Kidney epithelial cell (primary cell): ENCODE measurements around the gene MYL11. TPM values are rescaled to one million over a fixed set of nuclear protein-coding genes. Genes with fewer than 3 reads are reported as not detected.
"Not testable (repeated sequence)": the region's sequence is repeated elsewhere in the genome, so short reads cannot be mapped to it uniquely, and the experiment has no call there.

Experiments used
- DNase-seq: peaks from one replicate; pipeline ENCODE4 v3.0.0-alpha.2; 2010; ENCODE audit warnings: low read depth
- H3K27me3 ChIP-seq: 2 replicates; pipeline ENCODE4 v1.6.0; 2011; ENCODE audit warnings: low read length; ENCODE audit not compliant: control insufficient read depth, insufficient read depth
- H3K36me3 ChIP-seq: 2 replicates; pipeline ENCODE4 v1.5.1; 2011; ENCODE audit warnings: low read length; ENCODE audit not compliant: control insufficient read depth, insufficient read depth
- H3K4me3 ChIP-seq: 2 replicates; pipeline ENCODE4 v1.5.1; 2011; ENCODE audit warnings: low read depth, mild to moderate bottlenecking, control low read depth, low read length
- total RNA-seq: library from RNA; depleted of rRNA; stranded (reverse); fragments of >200 nt; gene quantifications from 2 replicates; pipeline ENCODE4 v1.2.3, GENCODE V29; 2015
- TF ChIP-seq, protein P1 (sequence below): IDR thresholded peaks from 2 replicates; pipeline ENCODE4 v1.5.1; 2011; ENCODE audit warnings: mild to moderate bottlenecking, moderate library complexity, low read length, control low read depth, inconsistent platforms; ENCODE audit not compliant: insufficient read depth, poor library complexity, severe bottlenecking

Gene MYL11
- total RNA-seq, 1 donor from 2014 or later, result not detected

GRCh38 chr16:30383521-30383920 is 8.9 kb downstream of the MYL11 start:
- DNase-seq, result no peak
- Histone ChIP-seq H3K27me3 (peaks cover 2% of the 10 kb centered on the region), H3K4me3 (no peak overlapping the region), H3K36me3 (peaks cover 1% of the 10 kb centered on the region)
- TF ChIP-seq, protein P1, sequence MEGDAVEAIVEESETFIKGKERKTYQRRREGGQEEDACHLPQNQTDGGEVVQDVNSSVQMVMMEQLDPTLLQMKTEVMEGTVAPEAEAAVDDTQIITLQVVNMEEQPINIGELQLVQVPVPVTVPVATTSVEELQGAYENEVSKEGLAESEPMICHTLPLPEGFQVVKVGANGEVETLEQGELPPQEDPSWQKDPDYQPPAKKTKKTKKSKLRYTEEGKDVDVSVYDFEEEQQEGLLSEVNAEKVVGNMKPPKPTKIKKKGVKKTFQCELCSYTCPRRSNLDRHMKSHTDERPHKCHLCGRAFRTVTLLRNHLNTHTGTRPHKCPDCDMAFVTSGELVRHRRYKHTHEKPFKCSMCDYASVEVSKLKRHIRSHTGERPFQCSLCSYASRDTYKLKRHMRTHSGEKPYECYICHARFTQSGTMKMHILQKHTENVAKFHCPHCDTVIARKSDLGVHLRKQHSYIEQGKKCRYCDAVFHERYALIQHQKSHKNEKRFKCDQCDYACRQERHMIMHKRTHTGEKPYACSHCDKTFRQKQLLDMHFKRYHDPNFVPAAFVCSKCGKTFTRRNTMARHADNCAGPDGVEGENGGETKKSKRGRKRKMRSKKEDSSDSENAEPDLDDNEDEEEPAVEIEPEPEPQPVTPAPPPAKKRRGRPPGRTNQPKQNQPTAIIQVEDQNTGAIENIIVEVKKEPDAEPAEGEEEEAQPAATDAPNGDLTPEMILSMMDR, result no peak

DNA sequence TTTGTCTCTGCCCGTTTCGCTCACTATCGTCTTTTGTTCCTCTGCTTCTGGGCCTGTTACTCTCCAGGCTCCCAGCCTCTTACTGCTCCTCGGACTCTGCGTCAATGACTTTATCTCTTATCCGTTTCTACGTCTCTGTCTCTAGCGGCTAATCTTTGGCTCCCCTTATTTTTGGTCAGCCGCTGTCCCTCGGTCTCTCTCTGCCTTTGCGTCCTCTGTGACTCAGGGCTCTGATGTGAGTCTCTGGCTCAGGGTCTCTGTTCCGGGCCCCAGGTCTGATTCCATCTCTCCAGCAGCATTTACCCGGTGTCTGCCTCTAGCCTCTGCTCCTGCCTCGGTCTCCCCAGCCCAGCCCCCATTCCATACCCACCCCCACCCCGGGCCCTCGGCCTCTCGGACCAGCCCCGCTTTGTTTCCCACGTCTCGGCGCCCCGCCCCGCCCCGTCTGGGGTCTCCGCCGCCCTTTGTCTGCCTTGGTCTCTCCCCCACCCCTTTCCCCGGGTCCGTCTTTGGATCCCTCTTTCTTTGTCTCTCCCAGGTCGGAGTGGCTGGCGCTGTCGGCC is 20.1 kb downstream of the MYL11 start:
- no peak for DNase-seq
- Histone ChIP-seq H3K27me3 (no peaks in the 10 kb centered on the region), H3K4me3 (peak overlapping the region; percentile 87), H3K36me3 (no peaks in the 10 kb centered on the region)
- TF ChIP-seq, protein P1, result no peak

DNA sequence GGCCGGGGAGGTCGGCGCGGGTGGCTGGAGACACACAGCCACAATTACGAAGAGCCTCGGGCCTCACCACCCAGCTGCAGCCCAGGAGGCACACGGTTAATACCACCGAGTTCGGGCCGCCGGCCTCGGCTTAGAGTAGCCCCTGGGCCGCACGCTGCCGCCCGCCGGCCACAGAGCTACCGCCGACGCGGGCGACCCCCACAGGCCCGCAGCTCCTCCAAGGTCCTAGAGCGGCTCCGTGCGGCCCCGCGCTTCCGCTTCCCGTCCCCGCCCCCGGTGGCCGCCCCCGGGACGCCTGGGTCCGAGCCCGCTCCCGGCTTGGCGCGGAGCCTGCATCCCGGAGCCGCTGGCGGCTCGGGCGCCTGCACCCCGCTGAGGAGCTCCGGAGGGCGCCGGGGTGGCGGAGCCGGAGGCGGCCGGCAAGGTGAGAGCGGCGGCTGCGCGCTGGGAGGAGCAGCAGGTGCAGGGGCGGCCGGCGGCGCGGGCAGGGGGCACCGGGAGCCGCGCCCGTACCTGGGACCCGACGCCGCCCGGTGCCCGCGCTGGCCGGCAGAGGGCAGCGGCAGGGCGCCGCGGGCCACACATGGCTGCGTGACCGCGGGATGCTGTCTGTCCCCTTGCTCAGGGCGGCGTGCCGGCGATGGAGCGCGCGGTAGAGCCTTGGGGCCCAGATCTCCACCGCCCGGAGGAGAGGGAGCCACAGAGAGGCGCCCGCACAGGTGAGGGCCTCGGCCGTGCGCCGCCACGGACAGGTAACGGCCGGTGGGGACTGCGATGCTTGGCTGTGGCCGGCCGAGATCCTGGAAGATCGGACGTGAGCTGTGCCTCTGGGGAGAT is 20.8 kb downstream of the MYL11 start, which contains the start of gene ZNF48:
Gene ZNF48, plus strand, starts transcription at position 266 of the 837 bp plus-strand sequence. Its CDS starts 375 bp downstream, at position 641.
- peak within 1 kb of the TSS; percentile 87 for H3K4me3 ChIP-seq
- TF ChIP-seq, protein P1, result no peak
- H3K27me3 ChIP-seq, result no peaks in the 10 kb centered on the region
- no peaks in the 10 kb centered on the region for H3K36me3 ChIP-seq
- DNase-seq, result no peak

DNA sequence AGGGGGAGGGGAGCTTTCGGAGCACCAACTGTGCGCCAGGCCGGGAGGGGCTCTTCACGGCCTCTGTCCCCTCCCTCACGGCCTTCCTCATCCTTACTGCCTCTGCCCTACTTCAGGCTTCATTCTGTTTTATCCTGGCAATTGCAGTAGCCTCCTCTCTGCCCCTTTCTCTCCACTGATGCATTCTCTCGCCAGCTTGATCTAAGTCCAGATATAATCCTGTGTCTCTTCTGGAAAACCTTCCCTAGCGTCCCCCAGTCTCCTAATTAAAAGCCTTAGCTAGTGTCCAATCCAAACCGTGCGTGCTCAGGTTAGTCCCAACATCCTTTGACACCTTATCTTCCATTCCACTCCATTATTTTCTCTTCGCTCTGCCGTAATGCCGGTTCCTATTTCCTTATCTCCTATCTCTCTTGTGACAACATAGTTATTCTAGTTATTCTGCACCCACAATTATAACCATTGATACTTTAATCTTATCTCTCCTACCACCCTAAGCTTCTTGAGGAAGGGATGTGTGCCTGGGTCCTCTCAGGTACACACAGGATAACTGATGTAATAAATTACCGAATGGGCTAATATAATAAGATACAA is 21.5 kb downstream of the MYL11 start:
- H3K27me3 ChIP-seq, result no peaks in the 10 kb centered on the region
- DNase-seq, result no peak
- H3K4me3 ChIP-seq, result peak overlapping the region; percentile 87
- TF ChIP-seq, protein P1, result no peak
- H3K36me3 ChIP-seq, result no peaks in the 10 kb centered on the region

DNA sequence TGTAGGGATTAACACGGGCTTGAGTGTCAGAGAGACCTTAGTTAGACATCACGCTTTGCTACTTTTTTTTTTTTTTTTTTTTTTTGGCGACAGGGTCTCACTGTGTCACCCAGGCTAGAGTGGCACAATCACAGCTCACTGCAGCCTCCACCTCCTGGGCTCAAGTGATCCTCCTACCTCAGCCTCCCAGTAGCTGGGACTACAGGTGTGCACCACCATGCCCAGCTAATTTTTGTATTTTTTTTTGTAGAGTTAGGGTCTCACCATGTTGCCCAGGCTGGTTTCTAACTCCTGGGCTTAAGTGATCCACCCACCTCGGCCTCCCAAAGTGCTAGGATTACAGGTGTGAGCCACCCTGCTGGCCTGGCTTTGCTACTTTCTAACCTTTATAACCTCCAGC is 22.0 kb downstream of the MYL11 start:
- DNase-seq, H3K36me3 ChIP-seq, H3K27me3 ChIP-seq, H3K4me3 ChIP-seq: not testable (repeated sequence)

DNA sequence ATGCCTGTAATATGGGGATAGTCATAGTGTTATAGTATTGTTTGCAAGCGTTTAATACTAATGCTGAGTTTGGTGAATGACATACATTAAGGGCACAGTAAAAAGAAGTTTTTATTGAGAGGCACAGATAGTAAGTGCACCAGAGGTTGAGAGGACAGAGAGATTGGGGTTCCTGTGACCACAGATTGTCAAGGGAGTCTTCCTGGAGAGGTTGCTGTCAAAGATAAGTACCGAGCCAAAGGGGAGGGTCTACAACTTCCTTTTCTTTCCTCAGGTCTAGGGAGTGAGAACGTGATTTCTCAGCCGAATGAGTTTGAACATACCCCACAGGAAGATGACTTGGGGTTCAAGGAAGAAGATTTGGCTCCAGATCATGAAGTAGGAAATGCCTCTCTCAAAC is 22.5 kb downstream of the MYL11 start:
- no peaks in the 10 kb centered on the region for H3K36me3 ChIP-seq

More for the DNA sequence above, 22.5 kb downstream of the MYL11 start:
- DNase-seq, result no peak
- no peak overlapping the region for H3K4me3 ChIP-seq
- H3K27me3 ChIP-seq, result no peaks in the 10 kb centered on the region
- TF ChIP-seq, protein P1, result no peak
